ENCODE measurements around the gene HBB. TPM values are rescaled to one million over a fixed set of nuclear protein-coding genes. Genes with fewer than 3 reads are reported as not detected.

HBB gene
- total RNA-seq, 1 donor from 2014 or later, result not detected

DNA sequence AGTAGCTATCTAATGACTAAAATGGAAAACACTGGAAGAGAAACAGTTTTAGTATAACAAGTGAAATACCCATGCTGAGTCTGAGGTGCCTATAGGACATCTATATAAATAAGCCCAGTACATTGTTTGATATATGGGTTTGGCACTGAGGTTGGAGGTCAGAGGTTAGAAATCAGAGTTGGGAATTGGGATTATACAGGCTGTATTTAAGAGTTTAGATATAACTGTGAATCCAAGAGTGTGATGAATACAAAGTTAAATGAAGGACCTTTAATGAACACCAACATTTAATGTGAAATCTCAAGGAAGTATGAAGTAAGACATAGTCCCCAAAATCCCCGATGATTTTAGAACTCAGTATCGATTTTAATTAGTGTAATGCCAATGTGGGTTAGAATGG lies 10.5 kb upstream of the HBB start:
- FAIRE-seq, result no peak
- H3K27me3 ChIP-seq (ENCODE audit: control insufficient read depth, insufficient read depth, low read length), result no peaks in the 10 kb centered on the region

DNA sequence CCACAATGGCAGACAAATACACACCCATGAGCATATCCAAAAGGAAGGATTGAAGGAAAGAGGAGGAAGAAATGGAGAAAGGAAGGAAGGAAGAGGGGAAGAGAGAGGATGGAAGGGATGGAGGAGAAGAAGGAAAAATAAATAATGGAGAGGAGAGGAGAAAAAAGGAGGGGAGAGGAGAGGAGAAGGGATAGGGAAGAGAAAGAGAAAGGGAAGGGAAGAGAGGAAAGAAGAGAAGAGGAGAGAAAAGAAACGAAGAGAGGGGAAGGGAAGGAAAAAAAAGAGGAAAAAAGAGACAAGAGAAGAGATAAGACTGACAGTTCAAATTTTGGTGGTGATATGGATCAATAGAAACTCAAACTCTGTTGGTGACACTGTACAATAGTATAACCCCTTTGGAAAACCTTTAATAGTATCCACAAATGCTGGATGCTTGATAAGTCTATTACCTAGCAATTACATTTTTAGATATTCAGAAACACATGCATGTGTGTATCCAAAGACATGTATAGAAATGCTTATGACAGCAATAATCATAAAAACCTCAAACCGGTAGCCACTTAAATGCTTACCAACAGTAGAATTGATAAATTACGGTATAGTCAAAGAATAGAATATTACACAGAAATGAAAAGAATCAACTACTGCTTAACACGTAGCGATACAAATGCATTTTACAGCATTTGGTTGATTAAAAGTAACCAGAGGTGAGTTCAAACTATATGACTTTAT lies 8.7 kb upstream of the HBB start:
- DNase-seq (ENCODE audit: low read depth) (no peak), FAIRE-seq (no peak)
- H3K4me3 ChIP-seq (ENCODE audit: low read depth, low read length), result no peak overlapping the region

More for the DNA sequence above, 10.5 kb upstream of the HBB start:
- H3K36me3 ChIP-seq (ENCODE audit: control insufficient read depth, insufficient read depth, low read length), result no peaks in the 10 kb centered on the region
- no peak for DNase-seq (ENCODE audit: low read depth)
- TF ChIP-seq, protein P1, sequence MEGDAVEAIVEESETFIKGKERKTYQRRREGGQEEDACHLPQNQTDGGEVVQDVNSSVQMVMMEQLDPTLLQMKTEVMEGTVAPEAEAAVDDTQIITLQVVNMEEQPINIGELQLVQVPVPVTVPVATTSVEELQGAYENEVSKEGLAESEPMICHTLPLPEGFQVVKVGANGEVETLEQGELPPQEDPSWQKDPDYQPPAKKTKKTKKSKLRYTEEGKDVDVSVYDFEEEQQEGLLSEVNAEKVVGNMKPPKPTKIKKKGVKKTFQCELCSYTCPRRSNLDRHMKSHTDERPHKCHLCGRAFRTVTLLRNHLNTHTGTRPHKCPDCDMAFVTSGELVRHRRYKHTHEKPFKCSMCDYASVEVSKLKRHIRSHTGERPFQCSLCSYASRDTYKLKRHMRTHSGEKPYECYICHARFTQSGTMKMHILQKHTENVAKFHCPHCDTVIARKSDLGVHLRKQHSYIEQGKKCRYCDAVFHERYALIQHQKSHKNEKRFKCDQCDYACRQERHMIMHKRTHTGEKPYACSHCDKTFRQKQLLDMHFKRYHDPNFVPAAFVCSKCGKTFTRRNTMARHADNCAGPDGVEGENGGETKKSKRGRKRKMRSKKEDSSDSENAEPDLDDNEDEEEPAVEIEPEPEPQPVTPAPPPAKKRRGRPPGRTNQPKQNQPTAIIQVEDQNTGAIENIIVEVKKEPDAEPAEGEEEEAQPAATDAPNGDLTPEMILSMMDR (IDR thresholded peaks at IDR 0.05; ENCODE audit: insufficient read depth, low read length, severe bottlenecking), result no peak
- no peak overlapping the region for H3K4me3 ChIP-seq (ENCODE audit: low read depth, low read length)

DNA sequence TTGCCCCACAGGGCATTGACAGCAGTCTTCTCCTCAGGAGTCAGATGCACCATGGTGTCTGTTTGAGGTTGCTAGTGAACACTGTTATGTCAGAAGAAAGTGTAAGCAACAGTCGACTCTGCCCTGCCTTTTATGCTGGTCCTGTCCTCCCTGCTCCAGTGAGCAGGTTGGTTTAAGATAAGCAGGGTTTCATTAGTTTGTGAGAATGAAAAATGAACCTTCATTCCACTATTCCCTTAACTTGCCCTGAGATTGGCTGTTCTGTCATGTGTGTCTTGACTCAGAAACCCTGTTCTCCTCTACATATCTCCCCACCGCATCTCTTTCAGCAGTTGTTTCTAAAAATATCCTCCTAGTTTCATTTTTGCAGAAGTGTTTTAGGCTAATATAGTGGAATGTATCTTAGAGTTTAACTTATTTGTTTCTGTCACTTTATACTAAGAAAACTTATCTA lies 7.5 kb upstream of the HBB start, which contains the start of gene HBD:
HBD (minus strand) TSS at position 103 of the 454 bp plus-strand sequence; CDS start at position 53, 50 bp downstream.
- Histone ChIP-seq H3K36me3 (ENCODE audit: control insufficient read depth, insufficient read depth, low read length) (no peaks in the 10 kb centered on the region), H3K27me3 (ENCODE audit: control insufficient read depth, insufficient read depth, low read length) (no peaks in the 10 kb centered on the region), H3K4me3 (ENCODE audit: low read depth, low read length) (no peak within 1 kb of the TSS)
- peak; percentile 62 for FAIRE-seq
- DNase-seq (ENCODE audit: low read depth), result no peak
- TF ChIP-seq, protein P1 (IDR thresholded peaks at IDR 0.05; ENCODE audit: insufficient read depth, low read length, severe bottlenecking), result no peak

More for the DNA sequence above, 8.7 kb upstream of the HBB start:
- H3K27me3 ChIP-seq (ENCODE audit: control insufficient read depth, insufficient read depth, low read length), result no peaks in the 10 kb centered on the region
- H3K36me3 ChIP-seq (ENCODE audit: control insufficient read depth, insufficient read depth, low read length), result no peaks in the 10 kb centered on the region
- TF ChIP-seq, protein P1 (IDR thresholded peaks at IDR 0.05; ENCODE audit: insufficient read depth, low read length, severe bottlenecking), result no peak

DNA sequence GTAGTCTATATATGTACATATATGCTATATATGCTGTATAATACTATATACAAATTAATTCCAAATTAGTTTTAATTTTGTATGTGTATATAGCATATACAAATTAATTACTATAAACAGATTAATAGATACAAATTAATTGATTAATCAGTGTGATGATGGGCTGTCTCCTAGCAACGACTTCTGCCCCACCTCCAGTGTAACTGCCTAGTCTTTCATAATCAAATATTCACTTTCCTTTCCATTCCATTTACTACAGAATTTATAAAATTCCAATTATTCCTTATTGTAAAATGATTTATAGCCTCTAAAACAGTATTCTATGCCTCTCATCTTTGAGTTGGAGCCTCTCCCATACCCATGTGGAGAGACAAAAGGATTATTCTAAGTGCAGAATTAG lies 6.4 kb upstream of the HBB start:
- TF ChIP-seq, protein P1 (IDR thresholded peaks at IDR 0.05; ENCODE audit: insufficient read depth, low read length, severe bottlenecking), result no peak
- no peak for FAIRE-seq
- Histone ChIP-seq H3K27me3 (ENCODE audit: control insufficient read depth, insufficient read depth, low read length) (no peaks in the 10 kb centered on the region), H3K4me3 (ENCODE audit: low read depth, low read length) (no peak overlapping the region), H3K36me3 (ENCODE audit: control insufficient read depth, insufficient read depth, low read length) (no peaks in the 10 kb centered on the region)
- DNase-seq (ENCODE audit: low read depth), result no peak

DNA sequence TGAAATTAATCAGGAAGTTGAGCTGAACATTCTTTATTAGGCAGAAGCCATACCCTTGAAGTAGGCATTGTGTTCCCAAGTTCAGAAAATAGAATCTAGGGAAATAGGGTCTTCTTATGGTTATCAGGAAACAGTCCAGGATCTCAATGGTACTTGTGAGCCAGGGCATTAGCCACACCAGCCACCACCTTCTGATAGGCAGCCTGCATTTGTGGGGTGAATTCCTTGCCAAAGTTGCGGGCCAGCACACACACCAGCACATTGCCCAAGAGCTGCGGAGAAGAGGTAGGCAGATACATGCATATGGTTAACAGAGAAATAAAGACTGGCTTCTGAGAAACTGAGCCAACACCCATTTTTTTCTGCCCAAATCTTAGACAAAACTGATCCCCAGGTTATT lies 6.0 kb upstream of the HBB start:
- no peak for DNase-seq (ENCODE audit: low read depth)
- H3K27me3 ChIP-seq (ENCODE audit: control insufficient read depth, insufficient read depth, low read length), result no peaks in the 10 kb centered on the region
- H3K4me3 ChIP-seq (ENCODE audit: low read depth, low read length), result no peak overlapping the region
- no peak for FAIRE-seq
- TF ChIP-seq, protein P1 (IDR thresholded peaks at IDR 0.05; ENCODE audit: insufficient read depth, low read length, severe bottlenecking), result no peak
- H3K36me3 ChIP-seq (ENCODE audit: control insufficient read depth, insufficient read depth, low read length), result no peaks in the 10 kb centered on the region

Measured in bronchial epithelial cell (primary cell).